Measurements from ENCODE around the gene NDUFB2.

DNA sequence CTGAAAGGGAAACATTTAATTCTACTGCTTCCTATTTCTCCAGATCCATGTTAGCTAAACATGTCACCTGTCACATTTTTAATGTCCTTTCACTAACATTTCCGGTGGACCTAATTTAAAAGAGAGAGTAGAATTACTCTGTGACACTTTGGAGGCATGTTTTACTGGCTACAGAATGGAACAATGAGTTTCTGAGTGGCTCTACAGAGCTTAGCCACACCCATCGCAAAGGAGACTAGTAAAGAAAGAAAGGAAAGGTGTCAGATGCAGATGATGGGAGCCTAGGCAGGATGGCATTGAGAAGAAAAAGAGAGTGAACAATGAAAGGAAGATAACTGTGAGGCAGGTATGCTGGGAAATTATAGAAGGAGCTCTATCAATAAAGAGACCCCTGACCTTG lies 35.9 kb downstream of the NDUFB2 start:
- TF ChIP-seq POLR2A (IDR thresholded peaks at IDR 0.05): no peak
- TF ChIP-seq, protein P1, sequence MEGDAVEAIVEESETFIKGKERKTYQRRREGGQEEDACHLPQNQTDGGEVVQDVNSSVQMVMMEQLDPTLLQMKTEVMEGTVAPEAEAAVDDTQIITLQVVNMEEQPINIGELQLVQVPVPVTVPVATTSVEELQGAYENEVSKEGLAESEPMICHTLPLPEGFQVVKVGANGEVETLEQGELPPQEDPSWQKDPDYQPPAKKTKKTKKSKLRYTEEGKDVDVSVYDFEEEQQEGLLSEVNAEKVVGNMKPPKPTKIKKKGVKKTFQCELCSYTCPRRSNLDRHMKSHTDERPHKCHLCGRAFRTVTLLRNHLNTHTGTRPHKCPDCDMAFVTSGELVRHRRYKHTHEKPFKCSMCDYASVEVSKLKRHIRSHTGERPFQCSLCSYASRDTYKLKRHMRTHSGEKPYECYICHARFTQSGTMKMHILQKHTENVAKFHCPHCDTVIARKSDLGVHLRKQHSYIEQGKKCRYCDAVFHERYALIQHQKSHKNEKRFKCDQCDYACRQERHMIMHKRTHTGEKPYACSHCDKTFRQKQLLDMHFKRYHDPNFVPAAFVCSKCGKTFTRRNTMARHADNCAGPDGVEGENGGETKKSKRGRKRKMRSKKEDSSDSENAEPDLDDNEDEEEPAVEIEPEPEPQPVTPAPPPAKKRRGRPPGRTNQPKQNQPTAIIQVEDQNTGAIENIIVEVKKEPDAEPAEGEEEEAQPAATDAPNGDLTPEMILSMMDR (IDR thresholded peaks at IDR 0.05): no peak

All from Peyer's patch (tissue), 4 donors.